Superior temporal gyrus (tissue), 1 donor: ENCODE measurements around the gene KRT72.

Source experiments
- DNase-seq: peaks from one replicate; pipeline ENCODE4 v3.0.0-alpha.2; 2016; ENCODE audit errors: extremely low spot score

KRT72 gene

GRCh38 chr12:52600941-52601481 is at the start of gene KRT72:
Gene KRT72, minus strand, starts transcription at chr12:52601463. Its CDS starts 11 bp downstream, at chr12:52601452.
- DNase-seq = no peak

- no peak for DNase-seq
Observed at GRCh38 chr12:52650520-52651081, 49.3 kb upstream of the KRT72 start.

- no peak for DNase-seq
Observed at GRCh38 chr12:52649066-52649465, 47.8 kb upstream of the KRT72 start.

- DNase-seq = no peak
Observed at GRCh38 chr12:52648012-52648550, 46.8 kb upstream of the KRT72 start.

GRCh38 chr12:52647601-52648000 is 46.3 kb upstream of the KRT72 start:
- no peak for DNase-seq

- DNase-seq = no peak
Observed at GRCh38 chr12:52646613-52647012, 45.4 kb upstream of the KRT72 start.

GRCh38 chr12:52645982-52646381 is 44.7 kb upstream of the KRT72 start:
- DNase-seq = no peak

GRCh38 chr12:52645120-52645761 is 44.0 kb upstream of the KRT72 start:
- no peak for DNase-seq

- no peak for DNase-seq
Observed at GRCh38 chr12:52644078-52644415, 42.8 kb upstream of the KRT72 start.

- DNase-seq = no peak
Observed at GRCh38 chr12:52643233-52644077, 42.2 kb upstream of the KRT72 start.

GRCh38 chr12:52641468-52641867 is 40.2 kb upstream of the KRT72 start:
- DNase-seq = no peak

- DNase-seq = no peak
Observed at GRCh38 chr12:52637299-52637698, 36.0 kb upstream of the KRT72 start.

- no peak for DNase-seq
Observed at GRCh38 chr12:52636592-52637258, 35.5 kb upstream of the KRT72 start.

- no peak for DNase-seq
Observed at GRCh38 chr12:52636189-52636588, 34.9 kb upstream of the KRT72 start.

- DNase-seq = peak; percentile 85
Observed at GRCh38 chr12:52634266-52635056, 33.2 kb upstream of the KRT72 start.

- DNase-seq = no peak
Observed at GRCh38 chr12:52633383-52633782, 32.1 kb upstream of the KRT72 start.

GRCh38 chr12:52632656-52633055 is 31.4 kb upstream of the KRT72 start:
- DNase-seq = no peak

GRCh38 chr12:52631676-52632459 is 30.6 kb upstream of the KRT72 start:
- DNase-seq = no peak

GRCh38 chr12:52631264-52631663 is 30.0 kb upstream of the KRT72 start:
- no peak for DNase-seq

GRCh38 chr12:52630599-52631200 is 29.4 kb upstream of the KRT72 start:
- no peak for DNase-seq
